NCI-H2196 (cell line): ENCODE data around the gene TCN1.
"Not testable (repeated sequence)": the region's sequence is repeated elsewhere in the genome, so short reads cannot be mapped to it uniquely, and the experiment has no call there.

Experiments used
- DNase-seq: peaks from one replicate; lab custom pipeline; 2025; ENCODE audit not compliant: unreplicated experiment; lab: John Stamatoyannopoulos, UW

The TCN1 gene

GRCh38 chr11:59857439-59858434 lies 8.6 kb downstream of the TCN1 start:
- no peak for DNase-seq

- DNase-seq, result no peak
Measured at GRCh38 chr11:59854871-59855270, 11.4 kb downstream of the TCN1 start.

- DNase-seq, result not testable (repeated sequence)
Measured at GRCh38 chr11:59851416-59851815, 14.9 kb downstream of the TCN1 start.

- not testable (repeated sequence) for DNase-seq
Measured at GRCh38 chr11:59849551-59849950, 16.7 kb downstream of the TCN1 start.

GRCh38 chr11:59849129-59849528 lies 17.2 kb downstream of the TCN1 start:
- no peak for DNase-seq

- DNase-seq, result not testable (repeated sequence)
Measured at GRCh38 chr11:59848439-59848838, 17.8 kb downstream of the TCN1 start.

GRCh38 chr11:59847626-59848025 lies 18.7 kb downstream of the TCN1 start:
- DNase-seq, result no peak

GRCh38 chr11:59846556-59846955 lies 19.7 kb downstream of the TCN1 start:
- no peak for DNase-seq

- no peak for DNase-seq
Measured at GRCh38 chr11:59845399-59845798, 20.9 kb downstream of the TCN1 start, which contains the start of gene CBLIF. Gene CBLIF, minus strand, starts transcription at chr11:59845499. Its CDS starts 46 bp downstream, at chr11:59845453.

GRCh38 chr11:59842316-59842715 lies 24.0 kb downstream of the TCN1 start:
- DNase-seq, result no peak

- DNase-seq, result no peak
Measured at GRCh38 chr11:59841514-59841913, 24.8 kb downstream of the TCN1 start.

GRCh38 chr11:59839615-59840014 lies 26.7 kb downstream of the TCN1 start:
- no peak for DNase-seq

GRCh38 chr11:59833602-59834001 lies 32.7 kb downstream of the TCN1 start:
- DNase-seq, result no peak

GRCh38 chr11:59829358-59829757 lies 36.9 kb downstream of the TCN1 start:
- DNase-seq, result no peak

GRCh38 chr11:59822989-59823566 lies 43.2 kb downstream of the TCN1 start:
- DNase-seq, result peak; percentile 69

GRCh38 chr11:59818572-59818971 lies 47.7 kb downstream of the TCN1 start:
- DNase-seq, result no peak

- not testable (repeated sequence) for DNase-seq
Measured at GRCh38 chr11:59816434-59816833, 49.9 kb downstream of the TCN1 start.

GRCh38 chr11:59815754-59816153 lies 50.5 kb downstream of the TCN1 start:
- no peak for DNase-seq

GRCh38 chr11:59814021-59814420 lies 52.3 kb downstream of the TCN1 start:
- no peak for DNase-seq

- no peak for DNase-seq
Measured at GRCh38 chr11:59813364-59813763, 52.9 kb downstream of the TCN1 start.

GRCh38 chr11:59812220-59812619 lies 54.1 kb downstream of the TCN1 start:
- DNase-seq, result no peak

GRCh38 chr11:59810911-59811259 lies 55.4 kb downstream of the TCN1 start:
- DNase-seq, result no peak
